ENCODE measurements around the gene SLC6A15.

Gene SLC6A15

DNA sequence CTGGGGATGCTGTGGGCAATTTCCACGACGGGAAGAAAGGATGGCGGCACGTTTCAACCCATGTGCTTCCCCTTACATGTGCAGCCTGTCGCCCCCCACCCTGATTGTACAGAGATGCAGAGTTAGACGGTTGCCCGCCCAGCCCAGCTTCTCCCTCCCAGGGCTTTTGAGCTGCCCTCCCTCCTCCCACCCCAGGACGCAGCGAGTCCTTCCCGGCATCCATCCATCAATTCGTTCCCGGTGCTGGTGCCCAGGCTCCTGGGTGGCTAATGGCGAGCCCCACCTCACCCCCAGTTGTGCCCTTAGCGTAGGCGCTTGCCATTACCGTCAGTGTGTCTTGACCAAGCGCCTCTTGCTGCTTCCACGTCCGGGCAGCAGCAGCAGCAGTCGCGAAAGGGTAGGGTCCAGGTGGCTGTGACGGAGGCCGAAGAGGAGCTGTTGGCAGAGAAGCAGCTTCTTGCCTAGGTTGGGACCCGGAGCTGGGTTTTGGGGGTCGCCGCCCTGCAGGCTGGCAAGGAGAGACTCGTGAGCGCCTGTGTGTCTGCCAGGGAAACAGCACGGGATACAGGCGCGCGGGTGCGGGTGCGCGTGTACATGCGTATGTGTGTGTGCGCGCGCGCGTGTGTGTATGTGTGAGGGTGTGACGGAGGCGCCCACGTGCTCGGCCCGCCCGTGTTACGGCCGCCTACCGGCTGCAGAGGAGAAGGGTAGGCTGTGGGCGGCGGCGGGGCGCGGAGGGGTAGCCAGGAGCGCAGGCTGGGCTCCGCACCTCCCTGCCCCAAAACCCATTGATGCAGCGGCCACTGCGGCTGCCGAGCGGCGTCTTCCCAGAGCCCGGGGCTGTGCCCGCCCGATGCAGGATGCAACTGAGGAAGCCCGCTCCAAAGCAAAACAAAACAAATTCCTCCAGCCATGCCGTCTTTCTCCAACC lies at the start of gene SLC6A15:
Gene SLC6A15 (minus strand): TSS at position 602 of the 931 bp plus-strand sequence. CDS start 20,679 bp downstream, outside the sequence.
- no peak for DNase-seq

DNA sequence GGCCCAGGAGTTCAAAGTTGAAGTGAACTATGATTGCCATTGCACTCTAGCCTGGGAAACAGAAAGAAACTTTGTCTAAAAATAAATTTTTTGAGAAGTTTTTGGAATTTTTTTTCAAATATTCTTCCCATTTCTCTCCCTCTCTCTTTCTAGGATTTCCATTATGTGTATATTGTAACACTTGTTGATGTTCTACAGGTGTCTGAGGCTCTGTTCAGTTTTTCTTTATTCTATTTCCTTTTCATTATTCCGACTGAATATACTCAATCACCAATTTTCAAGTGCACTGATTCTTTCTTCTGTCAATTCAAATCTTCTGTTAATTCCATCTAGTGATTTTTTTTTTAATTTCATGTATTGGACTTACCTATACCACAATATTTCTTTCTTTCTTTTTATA lies 48.3 kb upstream of the SLC6A15 start:
- DNase-seq = no peak

DNA sequence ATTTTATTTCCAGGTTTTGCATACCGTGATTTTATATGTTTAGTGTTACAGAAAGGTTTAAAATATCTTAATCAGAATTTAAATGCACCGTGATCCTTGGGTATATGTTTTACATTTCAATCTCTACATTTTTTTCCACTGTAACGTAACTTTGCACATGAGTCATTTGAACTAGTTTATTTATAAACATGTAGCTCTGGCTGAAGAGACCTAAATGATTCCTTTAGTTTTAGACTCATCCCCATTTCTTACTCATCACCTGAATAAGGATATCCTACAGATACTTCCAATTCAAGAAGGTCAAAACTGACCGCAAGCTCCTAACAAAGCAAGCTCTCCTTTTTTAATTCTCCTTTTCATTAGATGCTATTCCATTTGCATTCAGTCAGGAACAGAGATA lies 42.7 kb upstream of the SLC6A15 start:
- no peak for DNase-seq

DNA sequence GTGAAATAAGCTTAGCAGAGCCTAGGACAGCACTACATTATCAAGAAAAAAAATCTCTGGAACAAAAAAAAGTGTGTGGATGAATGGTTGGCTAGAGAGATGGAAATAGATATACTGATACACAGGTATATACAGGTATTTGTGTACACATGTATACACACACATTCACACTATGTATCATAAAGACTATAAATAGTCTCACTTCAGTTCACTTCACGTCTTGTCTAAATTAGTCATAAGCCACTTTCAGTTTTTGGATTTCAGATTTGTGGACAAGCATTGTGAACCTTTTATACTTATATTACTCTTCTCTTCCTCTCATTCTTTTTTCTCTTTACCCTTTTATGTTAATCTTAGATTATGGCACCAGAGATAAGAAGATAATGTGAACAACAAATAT lies 41.8 kb upstream of the SLC6A15 start:
- DNase-seq = no peak

DNA sequence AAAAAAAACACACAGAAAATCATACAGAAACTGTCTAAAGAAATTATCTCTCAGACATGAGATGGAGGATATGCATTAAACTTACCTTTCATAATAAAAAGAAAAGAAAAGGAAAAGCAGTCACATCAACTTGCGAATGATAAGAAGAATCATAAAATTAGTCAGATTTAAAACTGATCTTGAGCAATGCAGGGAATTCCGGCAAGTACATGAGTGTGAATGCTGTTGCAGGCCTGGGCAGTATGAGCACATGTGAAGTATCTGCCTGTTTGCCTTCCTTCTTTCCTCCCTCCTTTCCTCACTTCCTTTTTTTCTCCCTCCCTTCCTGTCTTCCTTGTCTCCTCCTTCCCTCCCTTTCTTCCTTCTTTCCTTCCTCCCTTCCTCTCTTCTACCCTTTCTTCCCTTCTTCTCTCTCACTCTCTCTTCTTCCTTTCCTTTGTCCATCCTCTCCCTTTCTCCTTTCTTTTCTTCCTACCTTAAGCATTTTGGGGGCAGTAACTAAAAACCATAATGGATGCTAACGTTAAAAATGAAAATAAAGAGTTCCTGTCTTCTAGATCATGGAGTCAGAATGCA lies 38.5 kb upstream of the SLC6A15 start:
- DNase-seq = no peak

DNA sequence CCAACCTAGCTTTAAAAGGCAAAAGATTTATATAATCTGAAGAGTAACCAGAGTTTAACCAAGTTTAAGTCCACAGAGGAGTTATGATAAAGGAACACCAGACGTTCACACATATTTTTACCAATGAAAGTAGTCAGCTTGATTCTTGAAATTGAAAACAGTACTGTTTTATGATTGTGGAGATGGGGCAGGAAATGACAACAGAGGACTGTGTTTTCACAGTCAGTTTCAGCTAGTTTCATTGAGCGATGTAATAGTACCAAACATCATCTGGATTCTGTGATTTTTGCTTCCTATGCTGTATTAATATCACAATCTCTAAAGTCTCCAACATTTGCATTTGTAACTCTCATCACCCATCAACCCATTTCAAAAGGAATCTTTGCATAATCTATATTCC lies 34.2 kb upstream of the SLC6A15 start:
- DNase-seq = no peak

DNA sequence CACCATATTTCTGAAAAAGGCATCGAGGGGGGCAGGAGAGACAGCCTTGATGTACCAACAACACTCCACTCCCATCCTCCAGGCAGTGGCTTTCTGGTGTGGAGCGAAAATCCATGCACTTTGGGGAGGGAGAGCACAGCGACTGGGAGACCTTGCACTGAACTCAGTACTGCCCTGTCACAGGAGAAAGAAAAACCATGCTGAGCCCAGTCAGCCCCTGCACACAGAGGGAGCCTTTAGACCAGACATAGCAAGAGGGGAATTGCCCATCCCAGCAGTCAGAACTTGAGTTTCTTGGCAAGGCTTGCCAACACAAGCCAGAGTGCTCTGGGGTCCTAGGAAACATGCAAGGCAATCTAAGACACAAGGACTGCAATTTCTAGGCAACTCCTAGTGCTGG lies 24.8 kb upstream of the SLC6A15 start:
- no peak for DNase-seq

DNA sequence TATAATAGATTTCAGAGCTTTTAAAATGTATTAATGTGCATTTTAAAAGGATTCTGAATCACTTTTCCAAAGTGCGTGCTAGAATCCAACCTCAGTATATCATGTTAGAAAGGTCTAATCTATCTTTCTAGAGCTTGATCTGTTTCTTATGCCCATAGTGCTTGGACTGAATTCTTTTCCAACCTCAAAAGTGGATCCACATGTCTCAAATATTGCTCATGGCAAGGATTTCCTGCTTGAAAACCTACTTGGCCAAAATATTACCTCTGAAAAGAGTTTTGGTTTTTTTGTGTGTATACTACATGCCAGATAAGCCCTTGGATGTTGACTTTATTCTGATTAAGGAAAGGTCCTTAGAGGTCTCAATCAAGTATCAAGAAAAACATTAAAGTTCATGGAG lies 16.9 kb upstream of the SLC6A15 start:
- no peak for DNase-seq

DNA sequence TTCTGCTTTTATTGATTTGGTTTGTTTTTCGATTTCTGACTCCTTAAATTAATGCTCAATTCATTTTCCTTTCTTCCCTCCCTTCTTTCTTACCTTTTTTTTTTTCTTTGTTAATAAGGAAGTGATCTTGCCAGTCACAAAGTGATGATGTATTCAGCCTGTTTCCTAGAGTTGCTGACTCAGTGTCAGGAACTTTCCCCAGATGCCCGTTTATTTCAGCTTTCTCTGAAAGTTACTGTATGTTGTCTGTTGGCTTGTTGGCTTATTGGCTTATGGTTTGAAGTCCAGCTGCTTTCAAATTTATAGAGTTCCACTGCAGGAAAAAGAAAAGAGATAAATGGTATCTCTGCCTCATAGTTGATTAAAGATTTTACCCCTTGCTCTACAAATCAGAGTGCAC lies 12.4 kb upstream of the SLC6A15 start:
- DNase-seq = no peak

DNA sequence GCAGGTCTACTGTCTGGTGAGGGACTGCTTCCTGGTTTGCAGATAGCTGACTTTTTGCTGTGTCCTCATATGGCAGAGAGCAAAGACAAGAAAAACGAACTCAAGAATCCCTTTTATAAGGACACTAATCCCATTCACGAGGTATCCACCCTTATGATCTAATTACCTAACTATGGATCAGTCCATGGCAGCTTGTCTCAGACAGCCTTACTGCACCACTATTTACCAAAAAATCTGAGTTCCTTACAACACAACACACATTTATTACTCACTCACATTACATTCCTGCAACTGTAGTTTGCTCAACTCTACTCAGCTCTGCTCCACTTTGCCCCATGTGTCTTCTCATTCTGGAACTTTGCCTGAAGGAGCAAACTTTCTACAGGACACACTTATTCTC lies 10.1 kb upstream of the SLC6A15 start:
- no peak for DNase-seq

DNA sequence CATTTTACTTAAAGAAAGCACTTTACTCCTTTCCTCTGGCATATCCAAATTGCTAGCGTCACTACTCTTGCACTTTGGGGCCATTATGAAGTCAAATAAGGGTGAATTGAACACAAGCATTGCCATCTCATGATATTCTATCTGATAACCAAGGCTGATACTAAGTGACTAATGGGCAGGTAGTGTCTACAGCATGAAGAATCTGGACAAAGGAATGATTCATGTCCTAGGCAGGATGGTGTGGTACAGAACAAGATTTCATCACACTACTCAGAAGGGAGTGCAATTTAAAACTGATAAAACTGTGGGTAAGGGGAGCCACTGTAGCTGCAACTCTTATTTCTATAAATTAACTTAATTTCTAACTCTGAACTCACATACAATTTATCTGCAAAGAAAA lies 7.7 kb upstream of the SLC6A15 start:
- no peak for DNase-seq

DNA sequence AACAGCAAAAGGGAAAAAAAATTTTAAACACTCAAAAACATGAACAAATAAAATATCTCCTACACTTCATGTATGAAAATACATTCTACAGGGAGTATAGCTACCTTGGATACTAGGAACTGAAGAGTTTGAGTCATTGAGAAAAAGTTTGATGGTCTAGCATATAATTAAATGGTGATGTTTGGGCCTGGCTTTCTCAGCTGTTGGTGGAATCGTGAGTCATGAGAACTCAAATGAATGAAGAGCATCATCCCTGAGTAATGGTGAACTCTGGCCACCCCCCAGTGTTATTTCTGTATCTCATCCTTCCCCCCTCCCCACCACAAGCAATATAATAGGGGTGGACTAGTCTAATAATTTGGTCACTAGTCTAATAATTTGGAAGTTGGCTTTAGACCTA lies 6.7 kb upstream of the SLC6A15 start:
- DNase-seq = no peak

DNA sequence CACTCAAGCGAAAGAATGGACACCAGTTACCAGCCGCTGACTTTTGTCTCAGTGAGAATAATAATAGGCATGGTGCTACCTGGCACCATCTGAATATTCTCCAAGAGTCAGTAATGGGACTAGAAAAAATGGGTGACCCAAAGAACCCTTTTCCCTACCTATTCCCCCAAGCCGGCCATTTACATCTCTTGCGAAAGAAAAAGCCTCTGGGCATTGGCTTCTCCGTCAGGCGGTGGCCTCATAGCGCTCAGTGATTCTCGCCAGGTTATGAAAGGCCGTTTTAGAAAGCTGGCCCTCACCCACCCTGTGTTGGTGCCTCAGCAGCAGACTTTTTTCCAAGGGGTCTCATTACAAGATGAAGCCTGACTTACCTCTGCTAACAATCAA lies 523 bp upstream of the SLC6A15 start:
- no peak for DNase-seq

DNA sequence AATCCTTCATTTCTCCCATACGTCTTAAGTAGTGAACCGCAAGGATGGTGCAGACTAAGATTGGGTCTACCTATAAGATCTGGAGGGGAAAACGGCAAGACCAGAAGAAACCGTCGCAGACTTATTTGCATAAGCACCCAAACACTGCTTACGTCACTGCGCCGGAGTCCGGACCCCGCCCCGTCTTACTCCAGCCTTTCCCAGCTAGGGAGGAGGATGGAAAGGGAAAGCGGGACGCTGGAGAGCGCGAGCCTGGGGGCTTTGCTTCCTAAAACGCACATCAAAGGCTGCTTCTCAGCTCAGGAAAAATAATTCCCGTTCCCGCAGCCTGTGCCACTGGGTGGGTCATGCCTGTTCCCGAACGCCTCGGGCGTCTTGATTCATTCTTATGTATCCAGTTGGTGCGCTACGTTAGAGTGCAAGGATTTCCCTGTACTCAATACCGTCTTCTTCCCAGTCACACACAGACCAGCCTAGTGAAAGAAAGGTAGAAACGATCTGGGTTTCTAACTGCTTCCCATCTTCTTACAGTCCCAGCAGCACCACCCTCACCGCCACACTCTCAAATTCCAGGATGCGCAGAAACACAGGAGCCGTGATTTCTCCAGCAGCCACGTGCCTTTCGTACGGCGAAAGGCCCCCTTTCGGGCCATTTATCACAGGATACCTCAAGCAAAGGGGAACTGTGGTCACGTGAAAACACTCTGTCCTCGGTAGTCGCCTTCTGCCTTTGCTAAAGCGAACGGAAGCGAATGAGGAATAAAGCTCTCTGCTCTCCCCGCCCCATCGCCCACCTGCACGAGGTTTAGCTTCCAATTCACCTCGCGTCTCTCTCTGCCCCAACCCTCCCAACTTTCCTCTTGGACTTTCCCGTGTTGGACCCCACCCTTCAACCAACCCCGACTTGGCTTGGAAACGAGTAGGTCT lies 1.1 kb downstream of the SLC6A15 start:
- DNase-seq = no peak

DNA sequence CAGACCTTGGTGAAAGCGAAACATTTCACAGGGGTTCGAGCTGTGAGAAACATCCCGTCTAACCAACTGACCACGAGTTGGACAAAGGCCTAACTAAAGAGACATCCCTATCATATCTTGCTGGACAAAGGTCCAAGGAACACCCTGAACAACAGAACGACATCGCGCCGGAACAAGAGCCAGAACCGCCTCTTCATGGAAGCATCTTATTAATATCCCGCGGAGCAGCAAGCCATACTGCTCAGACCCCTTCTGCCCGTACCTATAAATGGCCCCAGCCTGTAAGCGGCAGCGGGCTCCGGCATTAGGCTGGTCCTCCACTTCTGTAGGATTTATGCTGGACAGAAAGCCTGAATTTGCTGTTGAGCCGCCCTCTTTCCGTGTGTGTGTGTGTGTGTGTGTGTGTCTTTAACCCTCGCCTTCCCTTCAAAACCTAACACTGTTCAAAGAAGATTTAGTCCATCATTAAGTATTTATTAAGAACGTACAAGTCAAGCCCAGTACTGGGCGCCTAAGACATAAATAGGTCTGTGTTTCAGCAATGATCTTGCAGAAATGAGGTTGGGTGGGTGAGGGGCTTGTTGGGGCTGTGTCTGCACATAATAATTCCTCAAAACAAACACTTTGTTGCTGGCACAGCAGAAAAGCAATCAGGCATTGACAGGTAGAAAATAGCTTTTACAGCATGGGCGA lies 1.9 kb downstream of the SLC6A15 start:
- no peak for DNase-seq

DNA sequence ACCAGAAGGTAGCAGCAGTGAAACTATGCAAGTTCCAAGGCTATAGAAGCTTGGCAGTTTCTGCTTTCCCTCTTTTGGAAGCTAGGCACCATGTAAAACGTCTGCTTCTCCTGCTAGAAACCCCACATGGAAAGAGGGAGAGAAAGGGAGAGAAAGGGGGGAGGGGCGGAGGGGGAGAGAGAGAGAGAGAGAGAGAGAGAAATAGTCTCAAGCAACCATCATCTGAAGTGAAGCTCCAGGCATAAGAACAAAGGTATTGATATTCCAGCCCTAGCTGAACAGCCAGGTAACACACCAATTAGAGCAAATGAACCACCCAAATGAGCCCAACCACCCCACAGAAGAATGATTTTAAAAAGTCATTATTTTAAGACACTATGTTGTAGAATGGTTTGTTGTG lies 8.5 kb downstream of the SLC6A15 start:
- no peak for DNase-seq

DNA sequence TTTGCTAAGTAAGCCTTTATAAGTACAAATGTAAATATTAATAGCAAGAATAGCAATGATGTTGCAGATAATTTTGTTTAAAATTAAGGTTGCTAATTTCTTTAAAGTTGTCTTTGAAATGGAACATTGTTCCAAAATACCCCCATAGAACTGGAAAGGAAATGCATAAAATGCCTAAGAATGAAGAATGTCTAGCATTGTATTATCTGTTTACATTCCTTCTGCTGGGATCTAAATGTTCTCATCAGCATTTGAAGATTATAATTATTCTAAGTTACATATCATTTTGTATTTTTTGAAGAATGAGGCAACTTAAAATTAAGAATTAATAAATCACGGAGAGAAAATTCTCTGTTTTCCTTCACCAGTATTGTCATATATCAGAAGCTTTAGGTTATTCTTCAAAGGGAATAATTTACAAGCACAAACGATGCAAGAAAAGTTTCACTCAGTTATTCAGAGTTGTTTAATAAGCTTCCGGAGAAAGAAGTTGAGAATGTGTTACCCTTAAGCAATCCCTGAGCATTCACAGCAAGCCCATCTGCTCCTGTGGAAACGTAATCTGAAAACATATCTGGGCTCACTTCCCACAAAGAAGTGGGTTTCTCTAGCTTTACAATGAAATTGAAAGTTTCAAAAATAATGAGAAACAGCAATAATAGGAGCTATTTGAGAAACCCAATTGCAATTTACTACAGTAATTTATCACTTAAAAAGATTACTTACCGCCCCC lies 21.3 kb downstream of the SLC6A15 start:
- no peak for DNase-seq

DNA sequence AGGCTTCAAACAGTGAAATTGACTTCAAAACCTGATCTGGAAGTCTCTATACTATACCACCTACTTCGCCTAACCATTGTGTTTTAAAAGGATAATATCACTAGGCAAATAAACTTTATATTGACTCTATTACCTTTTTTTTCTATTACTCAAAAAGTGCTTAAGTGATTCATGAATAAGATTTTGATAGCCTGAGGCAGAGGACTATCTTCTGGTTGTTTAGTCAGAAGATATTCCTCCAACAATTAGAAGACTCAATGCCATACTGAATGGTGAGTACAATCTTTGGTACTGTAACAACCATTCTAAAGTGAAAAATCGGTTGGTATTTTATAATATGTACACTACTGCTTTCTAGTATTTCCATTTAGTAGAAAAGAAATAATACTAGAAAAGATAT lies 22.8 kb downstream of the SLC6A15 start:
- no peak for DNase-seq

DNA sequence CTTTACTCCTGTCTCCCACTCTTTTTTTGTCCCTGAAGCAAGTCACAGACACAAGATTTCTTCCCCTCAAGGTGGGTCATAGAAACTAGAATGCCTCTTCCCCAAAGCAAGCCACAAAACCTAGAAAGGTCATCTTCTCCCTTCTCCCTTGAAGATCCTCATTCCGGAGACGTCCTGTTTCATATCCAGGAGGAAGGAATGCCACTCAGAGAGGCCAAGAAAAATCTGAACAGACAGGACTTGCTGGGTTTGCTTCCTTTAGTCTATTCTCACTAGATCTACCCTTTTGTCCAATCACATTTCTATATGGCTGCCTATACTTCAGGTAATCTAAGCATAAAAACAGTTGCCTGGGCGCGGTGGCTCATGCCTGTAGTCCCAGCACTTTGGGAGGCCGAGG lies 23.7 kb downstream of the SLC6A15 start:
- no peak for DNase-seq

DNA sequence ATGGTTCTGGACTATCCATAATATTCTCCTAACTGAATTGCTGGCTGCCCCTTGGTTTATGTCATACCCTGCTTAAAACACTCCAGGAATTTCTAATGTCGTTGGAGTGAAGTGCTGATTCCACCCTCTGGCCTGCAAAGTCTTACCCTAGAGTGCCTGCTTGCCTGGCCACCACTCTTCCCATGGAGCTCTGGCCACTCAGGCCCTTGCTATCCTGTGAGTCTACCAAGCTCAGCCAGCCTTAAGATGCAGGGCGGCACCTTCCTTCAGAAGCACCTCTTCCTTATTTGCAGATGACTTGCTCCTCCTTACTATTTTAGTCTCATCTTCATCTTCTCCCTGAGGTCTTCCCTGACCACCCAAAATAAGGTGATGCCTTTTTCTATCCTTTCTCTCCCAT lies 35.3 kb downstream of the SLC6A15 start:
- DNase-seq = no peak

DNA sequence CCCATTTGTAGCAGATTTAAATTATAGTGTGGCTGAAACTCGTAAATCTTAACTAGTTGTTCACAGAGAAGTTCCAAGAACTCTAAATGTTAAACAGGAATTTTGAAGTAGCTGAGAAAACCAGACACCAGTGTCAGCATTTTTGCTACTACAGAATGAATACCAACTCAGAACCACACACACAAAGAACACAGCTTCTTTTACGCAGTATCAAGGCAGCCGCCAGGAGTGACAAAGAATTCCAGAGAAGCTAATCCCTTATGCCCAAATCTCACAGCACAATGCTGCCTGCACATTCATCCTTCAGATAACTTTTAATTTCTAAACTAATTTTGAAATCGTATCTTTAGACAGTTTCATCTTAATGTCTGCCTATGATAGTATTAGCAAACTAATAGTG lies 37.4 kb downstream of the SLC6A15 start:
- DNase-seq = no peak

DNA sequence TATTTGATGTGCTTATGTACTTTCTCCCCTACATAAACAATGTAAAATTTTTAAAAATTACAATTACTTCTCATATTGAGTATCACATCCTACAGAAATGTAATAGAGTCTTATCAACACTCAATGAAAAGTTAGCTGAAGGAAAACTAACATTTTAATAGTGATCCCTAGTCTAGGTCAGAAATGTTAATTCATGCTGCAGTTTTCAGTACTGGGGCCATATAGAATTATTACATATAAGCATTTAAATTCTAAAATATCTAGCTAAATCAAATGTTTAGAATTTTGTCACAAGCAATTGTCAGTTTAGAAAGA lies 37.8 kb downstream of the SLC6A15 start:
- DNase-seq = no peak

All from DMS79 treated with DMSO at 0.1 percent for 48 hours (cell line).